ENCODE data around the gene GRIN2C.

Gene GRIN2C

DNA sequence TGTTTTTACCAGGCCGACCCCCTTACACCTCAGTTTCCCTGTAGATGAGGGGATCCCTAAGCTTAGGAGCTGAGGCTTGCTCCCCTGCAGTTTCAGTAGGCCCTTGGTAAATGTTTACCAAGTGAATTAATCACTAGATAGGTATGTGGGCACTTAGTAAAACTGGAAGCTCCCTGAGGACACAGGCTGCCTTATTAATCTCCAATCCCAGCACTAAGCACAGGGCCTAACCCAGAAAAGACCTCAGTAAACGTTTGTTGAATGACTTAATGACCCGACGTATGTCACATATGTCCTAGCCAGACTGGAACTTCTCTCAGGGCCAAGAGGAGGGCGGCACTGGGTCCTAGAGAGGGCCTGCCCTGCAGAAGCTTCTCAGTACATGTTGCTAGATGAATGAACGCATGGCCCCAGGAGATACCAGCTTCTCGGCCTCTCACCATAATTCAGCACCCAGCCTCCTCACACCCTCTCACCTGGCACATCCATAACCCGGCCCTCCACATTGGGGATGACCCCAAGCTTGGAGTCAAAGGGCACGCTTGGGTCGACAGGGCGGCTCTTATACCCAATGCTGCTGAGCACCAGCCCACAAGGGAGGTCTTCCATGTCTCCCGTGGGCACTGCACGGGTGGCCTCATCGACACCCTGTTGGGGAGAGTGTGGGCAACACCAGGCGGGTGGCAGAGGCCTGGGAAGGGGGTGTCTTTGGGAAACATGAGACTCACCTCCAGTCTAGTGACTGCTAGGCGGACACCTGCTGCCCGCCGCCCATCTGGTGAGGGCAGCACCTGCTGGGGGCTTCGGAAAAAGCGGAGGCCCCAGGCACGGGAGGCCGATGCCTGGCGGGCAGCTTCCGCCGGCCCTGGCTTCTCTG, 4.0 kb upstream of the GRIN2C start:
- Histone ChIP-seq H3K9me3 (no peaks in the 10 kb centered on the region), H3K4me3 (ENCODE audit: low read depth in 1 of 2, low read length in 1 of 2) (no peak overlapping the region), H3K36me3 (no peaks in the 10 kb centered on the region), H3K27ac (no peak overlapping the region), H3K27me3 (peaks cover 55% of the 10 kb centered on the region), H3K4me1 (ENCODE audit: control insufficient read depth in 1 of 2, insufficient read depth in 1 of 2, low read depth in 1 of 2, low read length in 1 of 2) (peaks cover 6 to 25% of the 10 kb centered on the region in 2 experiments)
- TF ChIP-seq, protein P1, sequence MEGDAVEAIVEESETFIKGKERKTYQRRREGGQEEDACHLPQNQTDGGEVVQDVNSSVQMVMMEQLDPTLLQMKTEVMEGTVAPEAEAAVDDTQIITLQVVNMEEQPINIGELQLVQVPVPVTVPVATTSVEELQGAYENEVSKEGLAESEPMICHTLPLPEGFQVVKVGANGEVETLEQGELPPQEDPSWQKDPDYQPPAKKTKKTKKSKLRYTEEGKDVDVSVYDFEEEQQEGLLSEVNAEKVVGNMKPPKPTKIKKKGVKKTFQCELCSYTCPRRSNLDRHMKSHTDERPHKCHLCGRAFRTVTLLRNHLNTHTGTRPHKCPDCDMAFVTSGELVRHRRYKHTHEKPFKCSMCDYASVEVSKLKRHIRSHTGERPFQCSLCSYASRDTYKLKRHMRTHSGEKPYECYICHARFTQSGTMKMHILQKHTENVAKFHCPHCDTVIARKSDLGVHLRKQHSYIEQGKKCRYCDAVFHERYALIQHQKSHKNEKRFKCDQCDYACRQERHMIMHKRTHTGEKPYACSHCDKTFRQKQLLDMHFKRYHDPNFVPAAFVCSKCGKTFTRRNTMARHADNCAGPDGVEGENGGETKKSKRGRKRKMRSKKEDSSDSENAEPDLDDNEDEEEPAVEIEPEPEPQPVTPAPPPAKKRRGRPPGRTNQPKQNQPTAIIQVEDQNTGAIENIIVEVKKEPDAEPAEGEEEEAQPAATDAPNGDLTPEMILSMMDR (IDR thresholded peaks at IDR 0.05) = no peak

DNA sequence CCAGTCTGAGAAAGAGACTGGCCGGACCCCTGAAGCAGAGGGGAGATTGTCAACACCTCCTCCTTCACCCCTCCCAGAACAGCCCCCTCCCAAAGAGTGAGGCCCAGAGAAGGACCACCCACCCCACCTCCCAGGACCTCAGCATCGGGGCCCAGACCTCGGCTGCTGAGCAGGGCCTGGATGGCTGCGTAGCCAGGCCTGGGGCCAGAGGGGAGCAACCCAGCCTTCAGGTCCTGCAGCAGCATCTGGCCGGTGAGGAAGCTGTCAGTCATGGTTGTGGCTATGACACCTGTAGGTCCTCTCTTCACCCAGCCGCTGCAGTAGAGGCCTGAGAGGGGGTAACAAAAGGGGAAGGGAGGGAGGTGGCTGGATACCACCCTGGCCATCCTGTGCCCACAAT, 3.2 kb upstream of the GRIN2C start:
- TF ChIP-seq, protein P1 (IDR thresholded peaks at IDR 0.05) = no peak
- Histone ChIP-seq H3K4me3 (ENCODE audit: low read depth in 1 of 2, low read length in 1 of 2) (no peak overlapping the region), H3K4me1 (ENCODE audit: control insufficient read depth in 1 of 2, insufficient read depth in 1 of 2, low read depth in 1 of 2, low read length in 1 of 2) (peaks cover 6 to 25% of the 10 kb centered on the region in 2 experiments), H3K36me3 (no peaks in the 10 kb centered on the region), H3K27me3 (peaks cover 60% of the 10 kb centered on the region), H3K27ac (no peak overlapping the region), H3K9me3 (no peaks in the 10 kb centered on the region)

DNA sequence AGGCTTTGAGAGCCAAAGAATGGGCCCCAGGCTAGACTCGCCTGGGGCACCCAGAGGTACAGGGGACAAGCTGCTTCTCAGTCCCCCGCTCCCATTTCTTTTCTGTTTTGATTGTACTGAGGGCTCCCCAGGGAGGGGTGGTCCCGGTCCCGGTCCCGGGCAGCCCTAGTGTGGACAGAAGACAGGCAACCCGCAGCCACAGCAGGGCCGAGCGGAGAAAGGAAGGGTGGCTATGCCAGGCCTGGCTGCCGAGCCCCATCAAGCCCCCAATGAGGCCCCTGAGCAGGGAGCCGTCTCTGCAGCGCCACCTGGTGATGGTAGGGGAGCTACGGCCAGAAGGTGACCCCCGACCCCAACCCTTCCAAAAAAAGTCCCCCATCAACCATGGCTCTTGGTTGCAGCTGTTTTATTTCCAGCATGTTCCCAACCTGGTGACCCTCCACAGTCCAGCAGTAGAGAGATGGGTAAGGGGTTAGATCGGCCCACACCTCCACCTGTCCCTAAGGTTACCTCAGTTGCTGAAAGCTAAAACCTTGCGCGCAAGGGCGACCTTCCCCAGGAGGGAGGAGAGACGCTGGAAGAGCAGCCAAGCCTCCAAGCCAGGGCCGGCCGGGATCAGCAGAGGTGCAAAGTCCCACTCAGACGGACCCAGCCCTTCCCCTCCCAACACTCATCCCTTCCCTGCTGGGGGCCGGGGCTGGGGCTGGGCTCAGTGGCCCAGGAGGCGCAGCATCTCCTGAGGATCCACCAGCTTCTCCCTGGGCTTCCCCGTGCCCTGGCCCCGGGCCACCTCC, 2.6 kb upstream of the GRIN2C start:
- no peak overlapping the region for H3K27ac ChIP-seq
- peaks cover 66% of the 10 kb centered on the region for H3K27me3 ChIP-seq
- TF ChIP-seq, protein P1 (IDR thresholded peaks at IDR 0.05) = peak; percentile 55
- peaks cover 6 to 25% of the 10 kb centered on the region in 2 experiments for H3K4me1 ChIP-seq (ENCODE audit: control insufficient read depth in 1 of 2, insufficient read depth in 1 of 2, low read depth in 1 of 2, low read length in 1 of 2)
- no peaks in the 10 kb centered on the region for H3K36me3 ChIP-seq
- H3K4me3 ChIP-seq (ENCODE audit: low read depth in 1 of 2, low read length in 1 of 2) = no peak overlapping the region
- no peaks in the 10 kb centered on the region for H3K9me3 ChIP-seq

DNA sequence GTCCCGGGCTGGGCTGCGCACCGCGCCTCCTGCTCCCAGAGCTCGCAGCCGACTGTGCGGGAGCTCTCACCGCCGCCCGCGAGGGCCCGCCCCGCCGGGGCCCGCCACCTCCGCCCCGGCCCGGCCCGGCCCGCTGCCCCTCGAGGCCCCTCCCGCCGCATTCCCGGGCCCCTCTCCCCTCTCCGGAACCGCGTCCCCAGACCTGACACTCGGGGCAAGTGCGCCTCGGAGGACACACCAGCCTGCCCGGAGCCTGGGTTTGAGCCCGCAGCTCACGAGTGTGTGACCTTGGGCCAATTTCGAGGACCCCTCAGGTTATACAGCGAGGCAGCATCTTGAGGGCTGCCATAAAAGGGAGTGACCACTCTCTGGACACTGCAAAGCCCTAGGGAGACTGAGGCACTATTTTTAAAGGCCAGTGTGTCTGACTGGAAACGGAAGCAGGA, 2.0 kb upstream of the GRIN2C start:
- TF ChIP-seq, protein P1 (IDR thresholded peaks at IDR 0.05) = no peak
- Histone ChIP-seq H3K27ac (no peak overlapping the region), H3K36me3 (no peaks in the 10 kb centered on the region), H3K9me3 (no peaks in the 10 kb centered on the region), H3K4me1 (ENCODE audit: control insufficient read depth in 1 of 2, insufficient read depth in 1 of 2, low read depth in 1 of 2, low read length in 1 of 2) (peaks cover 6 to 25% of the 10 kb centered on the region in 2 experiments), H3K27me3 (peaks cover 72% of the 10 kb centered on the region), H3K4me3 (ENCODE audit: low read depth in 1 of 2, low read length in 1 of 2) (no peak overlapping the region)

DNA sequence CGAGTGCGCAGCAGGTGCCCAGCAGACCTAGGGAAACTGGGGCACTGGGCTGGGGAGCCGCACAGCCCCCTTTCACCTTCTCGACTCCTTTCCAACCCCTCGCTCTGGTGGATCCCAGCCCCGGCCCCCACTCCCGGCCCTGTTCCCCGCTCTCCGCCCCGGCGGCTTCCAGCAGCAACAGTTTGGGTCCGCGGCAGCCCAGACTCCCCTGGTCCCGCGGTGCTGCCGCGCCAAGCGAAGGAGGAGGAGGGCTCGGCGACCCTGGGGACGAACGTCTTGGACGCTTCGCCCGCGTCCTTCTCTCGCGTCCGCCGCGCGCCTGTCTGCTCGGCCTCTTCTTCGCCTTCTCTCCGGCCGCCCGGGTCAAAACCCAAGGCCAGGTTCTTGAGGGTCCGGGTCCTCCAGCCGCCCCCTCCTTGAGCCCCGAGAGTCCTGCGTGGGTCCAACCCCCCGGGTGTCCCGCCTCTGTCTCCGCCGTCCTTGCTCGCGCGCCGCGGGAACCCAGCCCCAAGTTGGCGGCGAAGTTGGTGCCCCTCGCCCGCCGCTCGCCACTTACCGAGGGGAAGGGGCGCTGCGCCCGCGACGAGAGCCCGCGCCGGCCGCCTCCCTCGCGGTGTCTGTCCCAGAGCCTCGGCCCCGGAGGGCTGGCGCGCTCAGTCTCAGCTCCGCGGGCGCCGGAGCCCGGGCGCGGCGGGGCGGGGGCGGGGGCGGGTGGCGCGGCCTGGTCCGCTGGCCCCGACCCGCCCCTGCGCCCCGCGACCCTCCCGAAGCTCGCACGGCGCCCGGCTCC, 1.4 kb upstream of the GRIN2C start:
- Histone ChIP-seq H3K27ac (no peak overlapping the region), H3K4me3 (ENCODE audit: low read depth in 1 of 2, low read length in 1 of 2) (no peak overlapping the region), H3K9me3 (no peaks in the 10 kb centered on the region), H3K27me3 (peaks cover 79% of the 10 kb centered on the region), H3K4me1 (ENCODE audit: control insufficient read depth in 1 of 2, insufficient read depth in 1 of 2, low read depth in 1 of 2, low read length in 1 of 2) (peaks cover 6 to 25% of the 10 kb centered on the region in 2 experiments), H3K36me3 (no peaks in the 10 kb centered on the region)
- TF ChIP-seq, protein P1 (IDR thresholded peaks at IDR 0.05) = no peak
